GM21619 (cell line): Measurements from ENCODE around the gene TUBA1C.
"Not testable (repeated sequence)": the region's sequence is repeated elsewhere in the genome, so short reads cannot be mapped to it uniquely, and the experiment has no call there.

Experiments
- ATAC-seq: cut with Tn5 transposase; IDR thresholded peaks from one replicate; pipeline ENCODE4 v1.9.1; 2021; ENCODE audit not compliant: unreplicated experiment

Gene TUBA1C

DNA sequence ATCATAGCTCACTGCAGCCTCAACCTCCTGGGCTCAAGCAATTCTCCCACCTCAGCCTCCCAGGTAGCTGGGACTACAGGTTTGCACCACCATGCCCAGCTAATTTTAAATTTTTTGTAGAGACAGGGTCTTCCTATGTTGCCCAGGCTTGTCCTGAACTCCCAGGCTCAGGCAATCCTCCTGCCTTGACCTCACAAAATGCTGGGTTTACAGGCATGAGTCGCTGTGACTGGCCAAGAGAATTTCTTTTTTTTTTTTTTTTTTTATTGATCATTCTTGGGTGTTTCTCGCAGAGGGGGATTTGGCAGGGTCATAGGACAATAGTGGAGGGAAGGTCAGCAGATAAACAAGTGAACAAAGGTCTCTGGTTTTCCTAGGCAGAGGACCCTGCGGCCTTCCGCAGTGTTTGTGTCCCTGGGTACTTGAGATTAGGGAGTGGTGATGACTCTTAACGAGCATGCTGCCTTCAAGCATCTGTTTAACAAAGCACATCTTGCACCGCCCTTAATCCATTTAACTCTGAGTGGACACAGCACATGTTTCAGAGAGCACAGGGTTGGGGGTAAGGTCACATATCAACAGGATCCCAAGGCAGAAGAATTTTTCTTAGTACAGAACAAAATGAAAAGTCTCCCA is 18.0 kb downstream of the TUBA1C start:
- ATAC-seq = not testable (repeated sequence)

GRCh38 chr12:49283541-49284429 is 18.9 kb downstream of the TUBA1C start:
- no peak for ATAC-seq

DNA sequence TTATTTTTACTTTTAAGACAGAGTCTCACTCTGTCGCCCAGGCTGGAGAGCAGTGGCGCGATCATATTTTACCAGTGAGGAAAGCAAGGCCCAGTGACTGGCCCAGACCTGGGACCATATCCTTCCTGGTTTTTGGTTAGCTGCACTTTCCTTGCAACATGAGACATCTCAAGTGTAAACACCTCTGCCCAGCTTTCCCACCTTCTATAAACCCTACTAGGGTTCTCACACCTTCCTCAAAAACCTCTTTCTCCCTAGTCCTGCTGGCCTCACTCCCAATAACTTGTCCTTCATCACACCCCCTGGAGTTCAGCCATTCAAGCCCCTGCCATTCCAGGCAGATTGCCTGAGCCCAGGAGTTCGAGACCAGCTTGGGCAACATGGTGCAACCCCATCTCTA is 19.8 kb downstream of the TUBA1C start:
- no peak for ATAC-seq

- no peak for ATAC-seq
Measured at GRCh38 chr12:49287876-49288275, 23.0 kb downstream of the TUBA1C start.

DNA sequence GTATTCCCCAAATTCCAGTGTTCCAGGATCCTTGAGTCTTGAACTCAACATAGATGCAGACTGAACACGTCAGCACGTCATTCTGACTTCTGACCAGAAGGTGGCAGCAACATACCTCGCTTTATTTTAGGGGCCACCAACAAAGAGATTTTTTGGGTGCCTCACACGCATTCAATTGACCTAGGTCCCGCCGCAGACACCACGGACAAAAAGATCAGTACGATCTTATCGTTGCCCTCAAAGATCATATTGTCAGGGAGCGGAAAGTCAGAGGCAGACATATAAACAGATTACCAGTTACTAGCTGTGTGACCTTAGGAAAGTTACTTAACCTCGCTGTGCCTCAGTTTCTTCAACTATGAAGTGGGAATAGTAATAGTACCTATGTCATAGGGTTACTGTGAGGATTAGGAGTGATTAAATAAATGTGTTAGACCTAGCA is 23.6 kb downstream of the TUBA1C start:
- no peak for ATAC-seq

DNA sequence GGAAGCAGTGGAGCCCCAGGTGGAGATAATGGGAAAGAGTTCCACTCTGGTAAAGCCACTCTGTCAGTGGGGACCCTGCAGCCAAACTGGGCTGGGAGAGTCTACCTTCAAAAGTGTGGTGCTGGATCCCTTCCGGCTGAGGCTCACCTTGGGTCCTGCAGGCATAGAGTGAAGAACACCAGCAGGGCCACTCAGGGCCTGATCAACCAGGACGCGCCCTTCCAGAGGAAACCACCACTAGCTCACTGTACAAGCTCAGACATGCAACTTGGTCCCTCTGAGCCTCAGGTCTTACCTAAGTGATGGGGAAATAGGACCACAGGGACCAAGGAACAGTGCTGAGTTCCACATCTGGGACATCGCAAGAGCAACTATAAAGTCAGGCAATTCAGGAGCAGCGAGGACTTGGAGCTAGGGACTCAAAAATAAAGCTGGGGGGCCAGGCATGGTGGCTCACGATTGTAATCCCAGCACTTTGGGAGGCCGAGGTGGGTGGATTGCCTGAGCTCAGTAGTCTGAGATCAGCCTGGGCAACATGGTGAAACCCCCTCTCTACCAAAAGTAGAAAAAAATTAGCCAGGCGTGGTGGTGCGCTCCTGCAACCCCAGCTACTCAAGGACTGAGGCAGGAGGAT is 24.2 kb downstream of the TUBA1C start:
- no peak for ATAC-seq

DNA sequence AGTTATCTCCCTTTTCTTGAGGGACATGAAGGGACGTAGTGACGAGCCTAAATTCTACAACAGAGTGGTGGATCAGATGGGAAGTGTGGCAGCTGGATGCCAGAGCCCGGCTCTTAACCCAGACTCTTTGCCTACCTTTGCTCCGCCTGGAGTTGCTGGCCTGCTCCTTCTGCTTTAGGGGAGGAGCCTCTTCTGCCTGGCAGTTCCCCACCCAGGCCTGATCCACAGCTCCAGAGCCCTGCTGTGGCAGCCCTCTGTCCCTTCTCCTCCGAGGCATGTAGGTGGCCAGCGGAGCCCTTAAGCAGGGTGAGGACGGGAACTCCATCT is 27.8 kb downstream of the TUBA1C start:
- no peak for ATAC-seq

DNA sequence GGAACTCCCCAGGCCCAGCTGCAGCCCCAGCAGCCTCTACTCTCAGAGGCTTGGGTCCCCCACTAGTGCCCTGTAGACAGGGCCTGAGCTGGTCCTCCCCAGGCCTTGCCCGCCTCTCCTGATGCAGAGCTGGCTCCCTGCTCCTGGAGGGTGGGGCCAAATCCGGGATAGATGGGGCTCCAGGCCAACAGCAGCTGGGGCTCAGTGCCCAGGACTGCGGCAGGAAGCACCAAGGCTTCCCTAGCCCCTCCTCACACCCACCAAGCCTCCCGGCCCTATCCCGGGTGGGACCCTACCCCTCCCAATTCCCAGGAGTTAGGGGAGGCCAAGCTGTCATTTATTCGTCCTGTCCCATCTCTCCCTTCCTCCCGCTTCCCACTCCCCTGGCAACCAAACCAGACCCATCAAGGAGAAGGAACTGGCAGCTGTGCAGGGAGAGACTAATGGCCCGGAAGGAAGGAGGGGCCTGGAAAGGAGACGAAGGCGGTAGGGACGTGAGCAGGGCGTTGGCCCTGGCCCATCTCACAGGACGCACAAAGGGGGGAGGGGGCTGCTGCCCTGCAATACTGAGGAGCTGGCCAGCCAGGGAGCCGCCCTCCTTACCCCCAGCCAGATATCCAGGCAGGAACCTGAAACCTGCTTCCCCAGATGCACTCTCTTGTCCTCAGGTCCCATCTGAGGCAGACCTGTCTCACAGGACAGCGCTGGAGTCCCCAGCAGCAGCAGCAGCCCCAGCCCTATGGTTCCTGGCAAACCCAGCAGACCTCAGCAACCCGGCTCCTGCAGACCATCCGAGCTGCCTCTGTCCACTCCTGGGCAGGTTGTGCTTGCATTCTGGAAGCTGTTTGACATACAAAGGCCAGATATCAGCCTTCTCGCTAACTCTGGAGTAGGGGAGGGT is 28.4 kb downstream of the TUBA1C start:
- no peak for ATAC-seq

- ATAC-seq = no peak
Measured at GRCh38 chr12:49294086-49294803, 29.4 kb downstream of the TUBA1C start.

DNA sequence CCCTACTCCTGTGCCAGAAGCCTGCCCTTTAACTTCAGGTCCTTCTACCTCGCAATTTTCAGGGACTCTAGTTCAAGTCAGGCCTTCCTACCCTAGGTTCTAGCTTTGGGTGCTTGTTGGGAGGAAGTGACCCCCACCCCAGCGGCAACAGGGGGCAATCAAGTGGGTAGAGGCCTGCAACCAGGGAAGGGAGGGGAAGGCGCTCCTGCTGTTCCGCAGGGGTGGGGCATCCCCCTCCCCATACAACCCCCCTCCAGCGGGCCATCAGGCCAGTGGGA is 29.9 kb downstream of the TUBA1C start:
- no peak for ATAC-seq

DNA sequence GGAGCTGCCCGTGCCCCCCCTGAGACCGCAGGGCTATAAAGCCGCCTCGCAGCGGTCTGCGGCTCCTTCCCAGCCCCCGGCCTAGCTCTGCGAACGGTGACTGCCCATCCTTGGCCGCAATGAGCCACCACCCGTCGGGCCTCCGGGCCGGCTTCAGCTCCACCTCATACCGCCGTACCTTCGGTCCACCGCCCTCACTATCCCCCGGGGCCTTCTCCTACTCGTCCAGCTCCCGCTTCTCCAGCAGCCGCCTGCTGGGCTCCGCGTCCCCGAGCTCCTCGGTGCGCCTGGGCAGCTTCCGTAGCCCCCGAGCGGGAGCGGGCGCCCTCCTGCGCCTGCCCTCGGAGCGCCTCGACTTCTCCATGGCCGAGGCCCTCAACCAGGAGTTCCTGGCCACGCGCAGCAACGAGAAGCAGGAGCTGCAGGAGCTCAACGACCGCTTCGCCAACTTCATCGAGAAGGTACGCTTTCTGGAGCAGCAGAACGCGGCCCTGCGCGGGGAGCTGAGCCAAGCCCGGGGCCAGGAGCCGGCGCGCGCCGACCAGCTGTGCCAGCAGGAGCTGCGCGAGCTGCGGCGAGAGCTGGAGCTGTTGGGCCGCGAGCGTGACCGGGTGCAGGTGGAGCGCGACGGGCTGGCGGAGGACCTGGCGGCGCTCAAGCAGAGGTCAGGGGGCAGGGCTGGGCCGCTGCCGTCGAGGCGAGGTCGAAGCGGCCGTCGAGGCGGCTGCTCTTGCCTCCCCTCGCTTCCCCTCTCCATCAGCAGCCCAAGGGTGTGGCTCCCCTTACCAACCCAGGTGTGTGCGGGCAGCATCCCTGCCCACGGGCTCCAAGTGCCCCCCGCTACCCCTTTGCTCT is 30.4 kb downstream of the TUBA1C start, which contains the start of gene PRPH:
Gene PRPH, plus strand, starts transcription at position 66 of the 855 bp plus-strand sequence. Its CDS starts 54 bp downstream, at position 120.
- no peak for ATAC-seq

GRCh38 chr12:49296034-49296835 is 31.4 kb downstream of the TUBA1C start:
- ATAC-seq = no peak

- no peak for ATAC-seq
Measured at GRCh38 chr12:49296836-49297694, 32.2 kb downstream of the TUBA1C start.

GRCh38 chr12:49297695-49298060 is 32.8 kb downstream of the TUBA1C start:
- ATAC-seq = no peak

DNA sequence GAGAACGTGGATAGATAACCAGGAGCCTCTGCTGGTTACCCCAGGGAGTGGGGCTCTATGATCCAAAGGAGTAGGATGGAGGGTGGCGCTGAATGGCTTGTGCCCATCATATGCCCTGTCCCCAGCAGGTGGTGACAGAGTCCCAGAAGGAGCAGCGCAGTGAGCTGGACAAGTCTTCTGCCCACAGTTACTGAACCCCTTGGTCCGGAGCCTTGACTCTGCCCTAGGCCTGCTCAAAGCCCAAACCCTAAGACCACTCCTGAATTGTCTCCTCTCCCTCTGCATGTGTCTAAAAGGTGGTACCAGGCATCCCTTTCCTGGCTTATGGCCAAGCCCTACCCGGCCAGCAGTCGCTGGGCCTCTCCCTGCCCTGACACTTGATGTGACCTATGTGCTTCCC is 33.3 kb downstream of the TUBA1C start:
- no peak for ATAC-seq

- no peak for ATAC-seq
Measured at GRCh38 chr12:49301760-49302159, 36.9 kb downstream of the TUBA1C start.

DNA sequence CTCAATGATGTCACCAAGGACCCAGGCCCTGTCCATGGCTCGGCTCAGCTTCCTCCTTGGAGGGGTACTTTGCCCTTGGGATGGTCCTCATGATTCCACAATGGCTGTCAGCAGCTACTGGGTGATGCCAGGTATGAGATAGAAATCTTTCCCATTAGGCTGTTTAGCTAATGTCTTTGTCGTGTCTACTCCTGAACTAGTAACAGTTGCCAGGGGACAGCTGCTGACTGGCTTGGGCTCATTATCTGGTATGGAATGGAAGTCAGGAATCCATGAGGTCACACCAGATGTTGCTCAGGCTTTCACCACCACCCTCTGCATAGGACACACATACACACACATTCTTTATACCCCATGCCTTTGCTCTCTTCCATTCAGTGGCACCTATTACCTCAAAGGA is 39.3 kb downstream of the TUBA1C start:
- ATAC-seq = no peak
